Brain microvascular endothelial cell (primary cell): ENCODE results near the gene MRPL43.

ENCODE experiments used
- DNase-seq: peaks from one replicate; pipeline ENCODE4 v3.0.0-alpha.2; 2020
- H3K27ac ChIP-seq: fragments of 250-450 bp; sonication (Bioruptor Pico); 2 replicates; pipeline ENCODE4 v1.5.1; 2020; ENCODE audit warnings: mild to moderate bottlenecking, moderate library complexity
- H3K27me3 ChIP-seq: fragments of 250-450 bp; sonication (Bioruptor Pico); replicated peaks from 2 replicates; pipeline ENCODE4 v1.5.1; 2020; ENCODE audit warnings: mild to moderate bottlenecking
- H3K36me3 ChIP-seq: fragments of 250-450 bp; sonication (Bioruptor Pico); replicated peaks from 2 replicates; pipeline ENCODE4 v1.5.1; 2020; ENCODE audit warnings: mild to moderate bottlenecking
- H3K4me3 ChIP-seq: 2 replicates; pipeline ENCODE4 v1.5.1; 2011; ENCODE audit warnings: low read depth, mild to moderate bottlenecking, control low read depth, low read length, moderate library complexity
- CTCF ChIP-seq: IDR thresholded peaks from 2 replicates; pipeline ENCODE4 v1.5.1; 2011; ENCODE audit warnings: low read depth, mild to moderate bottlenecking, moderate library complexity, low read length, control low read depth, inconsistent platforms; ENCODE audit errors: missing control alignments
- in situ Hi-C: cut with HindIII; loops from 2 replicates; pipeline ENCODE4 v1.10.0; 2017; ENCODE audit warnings: low sequenced_read_pairs, low pct_ligation_motif_present

Gene MRPL43

GRCh38 chr10:100965820-100966219, 21.5 kb downstream of the MRPL43 start:
- TF ChIP-seq CTCF = no peak
- no peak for DNase-seq
- H3K27ac ChIP-seq = no peak overlapping the region
- H3K36me3 ChIP-seq = peaks cover 18% of the 10 kb centered on the region
- no peak overlapping the region for H3K4me3 ChIP-seq
- in situ Hi-C loops = no loop called here
- no peaks in the 10 kb centered on the region for H3K27me3 ChIP-seq

GRCh38 chr10:100963826-100964225, 23.5 kb downstream of the MRPL43 start:
- DNase-seq = no peak
- Histone ChIP-seq H3K27me3 (no peaks in the 10 kb centered on the region), H3K4me3 (no peak overlapping the region), H3K36me3 (peaks cover 29% of the 10 kb centered on the region), H3K27ac (no peak overlapping the region)
- in situ Hi-C loops = no loop called here
- TF ChIP-seq CTCF = no peak

- DNase-seq = no peak
- in situ Hi-C loops = no loop called here
- no peaks in the 10 kb centered on the region for H3K27me3 ChIP-seq
- H3K36me3 ChIP-seq = peaks cover 40% of the 10 kb centered on the region
- no peak overlapping the region for H3K4me3 ChIP-seq
- no peak overlapping the region for H3K27ac ChIP-seq
- TF ChIP-seq CTCF = no peak
Observed at GRCh38 chr10:100962351-100963080, 24.8 kb downstream of the MRPL43 start.

- no peaks in the 10 kb centered on the region for H3K27me3 ChIP-seq
- in situ Hi-C loops = no loop called here
- no peak for DNase-seq
- TF ChIP-seq CTCF = no peak
- H3K36me3 ChIP-seq = peaks cover 42% of the 10 kb centered on the region
- no peak overlapping the region for H3K27ac ChIP-seq
- H3K4me3 ChIP-seq = no peak overlapping the region
Observed at GRCh38 chr10:100960251-100960650, 27.0 kb downstream of the MRPL43 start.

- no peak for DNase-seq
- no peaks in the 10 kb centered on the region for H3K27me3 ChIP-seq
- in situ Hi-C loops = no loop called here
- no peak overlapping the region for H3K4me3 ChIP-seq
- peaks cover 79% of the 10 kb centered on the region for H3K36me3 ChIP-seq
- no peak for TF ChIP-seq CTCF
- H3K27ac ChIP-seq = no peak overlapping the region
Observed at GRCh38 chr10:100948916-100949315, 38.4 kb downstream of the MRPL43 start.

GRCh38 chr10:100945754-100946153, 41.5 kb downstream of the MRPL43 start:
- Histone ChIP-seq H3K4me3 (no peak overlapping the region), H3K27ac (no peak overlapping the region), H3K27me3 (no peaks in the 10 kb centered on the region), H3K36me3 (peaks cover 80% of the 10 kb centered on the region)
- TF ChIP-seq CTCF = no peak
- in situ Hi-C loops = no loop called here
- DNase-seq = no peak
